GM04503 (cell line): Measurements from ENCODE around the gene RPL12.

ENCODE experiments used
- DNase-seq: peaks from one replicate; pipeline ENCODE4 v3.0.0-alpha.2; 2012; ENCODE audit warnings: low read depth

RPL12 gene

GRCh38 chr9:127404631-127405030 is 46.6 kb downstream of the RPL12 start:
- no peak for DNase-seq

- DNase-seq: no peak
Observed at GRCh38 chr9:127403507-127404192, 47.6 kb downstream of the RPL12 start.

- no peak for DNase-seq
Observed at GRCh38 chr9:127402401-127403090, 48.7 kb downstream of the RPL12 start.

GRCh38 chr9:127399736-127400269 is 51.4 kb downstream of the RPL12 start:
- DNase-seq: no peak

- DNase-seq: no peak
Observed at GRCh38 chr9:127398715-127399400, 52.3 kb downstream of the RPL12 start.

GRCh38 chr9:127398275-127398647 is 52.9 kb downstream of the RPL12 start:
- no peak for DNase-seq
